GM23248 (cell line): Measurements from ENCODE around the gene NLRP4. TPM values are rescaled to one million over a fixed set of nuclear protein-coding genes. Genes with fewer than 3 reads are reported as not detected.
"Not testable (repeated sequence)": the region's sequence is repeated elsewhere in the genome, so short reads cannot be mapped to it uniquely, and the experiment has no call there.

Experiments
- DNase-seq: peaks from one replicate; pipeline ENCODE4 v3.0.0-alpha.2; 2015
- H2AFZ ChIP-seq: fragments of 200-600 bp; sonication (generic); 2 replicates; pipeline ENCODE4 v1.6.1; 2016; ENCODE audit warnings: antibody characterized with exemption
- H3F3A ChIP-seq: fragments of 200-600 bp; sonication (generic); 2 replicates; pipeline ENCODE4 v1.6.1; 2016; ENCODE audit warnings: mild to moderate bottlenecking, antibody characterized with exemption, mixed run types; ENCODE audit not compliant: insufficient read depth
- H3K27ac ChIP-seq: fragments of 200-600 bp; sonication (generic); 2 replicates; pipeline ENCODE4 v1.5.1; 2016; ENCODE audit warnings: mild to moderate bottlenecking
- H3K27me3 ChIP-seq: fragments of 200-600 bp; sonication (generic); replicated peaks from 2 replicates; pipeline ENCODE4 v1.6.1; 2016; ENCODE audit warnings: mild to moderate bottlenecking; ENCODE audit not compliant: insufficient read depth
- H3K36me3 ChIP-seq: fragments of 200-600 bp; sonication (generic); 2 replicates; pipeline ENCODE4 v1.6.1; 2016; ENCODE audit warnings: low read depth, mild to moderate bottlenecking
- H3K4me1 ChIP-seq: fragments of 200-600 bp; sonication (generic); 2 replicates; pipeline ENCODE4 v1.6.1; 2016; ENCODE audit warnings: mild to moderate bottlenecking; ENCODE audit not compliant: insufficient read depth
- H3K4me2 ChIP-seq: fragments of 200-600 bp; sonication (generic); one replicate; pipeline ENCODE4 v1.6.1; 2016; ENCODE audit warnings: mild to moderate bottlenecking; ENCODE audit not compliant: unreplicated experiment
- H3K4me3 ChIP-seq: fragments of 200-600 bp; sonication (generic); 2 replicates; pipeline ENCODE4 v1.5.1; 2016; ENCODE audit warnings: mild to moderate bottlenecking
- H3K79me2 ChIP-seq: fragments of 200-600 bp; sonication (generic); 2 replicates; pipeline ENCODE4 v1.6.1; 2016; ENCODE audit warnings: mild to moderate bottlenecking; ENCODE audit not compliant: insufficient read depth
- H3K9ac ChIP-seq: fragments of 200-600 bp; sonication (generic); 2 replicates; pipeline ENCODE4 v1.6.1; 2016; ENCODE audit warnings: mild to moderate bottlenecking
- H3K9me2 ChIP-seq: fragments of 200-600 bp; sonication (generic); 2 replicates; pipeline ENCODE4 v1.6.1; 2016; ENCODE audit warnings: mixed run types, mild to moderate bottlenecking, moderate library complexity; ENCODE audit not compliant: insufficient read depth
- H3K9me3 ChIP-seq: fragments of 200-600 bp; sonication (generic); one replicate; pipeline ENCODE4 v1.6.1; 2017; ENCODE audit warnings: low read depth
- H4K20me1 ChIP-seq: fragments of 200-600 bp; sonication (generic); 2 replicates; pipeline ENCODE4 v1.6.0; 2016; ENCODE audit not compliant: insufficient read depth
- EZH2 ChIP-seq: fragments of 200-600 bp; sonication (generic); IDR thresholded peaks from 2 replicates; pipeline ENCODE4 v1.6.1; 2018; ENCODE audit warnings: antibody characterized with exemption, mild to moderate bottlenecking; ENCODE audit not compliant: insufficient read depth, poor library complexity, severe bottlenecking
- EZH2phosphoT487 ChIP-seq: fragments of 200-600 bp; sonication (generic); IDR thresholded peaks from 2 replicates; pipeline ENCODE4 v1.6.1; 2018; ENCODE audit warnings: antibody characterized with exemption, moderate library complexity, mild to moderate bottlenecking, low read depth; ENCODE audit not compliant: insufficient read depth
- WGBS, 2 experiments: methylation state at CpG; one replicate each; pipeline ENCODE4 v1.1.6; 2015 to 2017; ENCODE audit warnings: low lambda C conversion rate in 2 of 2, low coverage in 1 of 2; ENCODE audit errors: missing lambda C conversion rate in 2 of 2; 5-methylcytosine and 5-hydroxymethylcytosine counted together
- in situ Hi-C: fragments of 300-500 bp; cut with MboI; formaldehyde crosslinking; loops from 2 replicates; pipeline ENCODE4 v1.15.0; 2020
- polyA plus RNA-seq: library from polyadenylated mRNA; unstranded; fragments of >200 nt; fragmentation: Nextera tagmentation; extraction: Ambion mirVana; gene quantifications from 2 replicates; pipeline ENCODE4 v1.2.1, GENCODE V29; 2016
- total RNA-seq: library from RNA; depleted of rRNA; stranded (reverse); fragments of >200 nt; shearing (Covaris generic); gene quantifications from 2 replicates; pipeline ENCODE4 v1.2.3, GENCODE V29; 2014; rRNA removed

Gene NLRP4
- total and polyA plus RNA-seq, 2 experiments from 2014 or later = not detected

- Histone ChIP-seq H3K27ac (no peak overlapping the region), H3K4me1 (no peaks in the 10 kb centered on the region), H4K20me1 (no peaks in the 10 kb centered on the region), H3K9me3 (no peaks in the 10 kb centered on the region), H3F3A (no peaks in the 10 kb centered on the region), H3K79me2 (no peaks in the 10 kb centered on the region), H3K27me3 (no peaks in the 10 kb centered on the region), H2AFZ (no peak overlapping the region), H3K9me2 (no peaks in the 10 kb centered on the region), H3K9ac (no peak overlapping the region), H3K4me2 (no peak overlapping the region), H3K36me3 (no peaks in the 10 kb centered on the region), H3K4me3 (no peak overlapping the region)
- in situ Hi-C loops = no loop called here
- TF ChIP-seq EZH2 (no peak), EZH2phosphoT487 (no peak)
- DNase-seq = no peak
- 13 to 14% methylated on average over 5 of the region's 5 CpGs for WGBS, 2 experiments
Measured at GRCh38 chr19:55923556-55923955, 87.2 kb downstream of the NLRP4 start.

DNA sequence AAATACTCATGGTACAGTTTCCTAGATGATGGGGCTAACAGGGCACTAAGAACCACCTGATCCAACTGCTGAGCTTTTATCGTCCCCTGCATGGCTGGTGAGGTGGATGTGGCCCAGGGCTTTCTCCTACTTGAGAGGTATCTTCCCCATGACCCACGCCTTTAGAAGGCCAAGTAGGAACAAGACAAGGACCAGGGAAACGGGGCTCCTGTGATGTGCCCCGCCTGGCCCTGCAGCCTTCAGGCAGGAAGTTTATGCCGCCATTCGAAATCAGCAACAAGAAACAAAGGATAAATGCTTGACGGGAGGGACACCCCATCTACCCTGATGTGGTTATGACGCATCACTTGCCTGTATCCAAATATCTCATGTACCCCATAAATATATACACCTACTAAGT lies 91.7 kb downstream of the NLRP4 start:
- Histone ChIP-seq H3K9ac (no peak overlapping the region), H3F3A (no peaks in the 10 kb centered on the region), H3K9me3 (no peaks in the 10 kb centered on the region), H3K79me2 (no peaks in the 10 kb centered on the region), H3K36me3 (no peaks in the 10 kb centered on the region), H4K20me1 (no peaks in the 10 kb centered on the region), H3K4me3 (no peak overlapping the region), H3K27ac (no peak overlapping the region), H3K27me3 (no peaks in the 10 kb centered on the region), H2AFZ (no peak overlapping the region), H3K4me1 (no peaks in the 10 kb centered on the region), H3K9me2 (no peaks in the 10 kb centered on the region), H3K4me2 (no peak overlapping the region)
- WGBS, 2 experiments = 25 to 33% methylated on average over 8 of the region's 8 CpGs
- in situ Hi-C loops = no loop called here
- TF ChIP-seq EZH2phosphoT487 (no peak), EZH2 (no peak)
- no peak for DNase-seq

GRCh38 chr19:55929258-55929657 lies 92.9 kb downstream of the NLRP4 start:
- H3F3A ChIP-seq, H3K4me1 ChIP-seq, H3K27ac ChIP-seq, H3K9ac ChIP-seq, DNase-seq, H3K36me3 ChIP-seq, in situ Hi-C loops, H3K4me2 ChIP-seq, H2AFZ ChIP-seq, H3K79me2 ChIP-seq, H3K9me2 ChIP-seq, H4K20me1 ChIP-seq, H3K9me3 ChIP-seq, H3K4me3 ChIP-seq, H3K27me3 ChIP-seq: not testable (repeated sequence)
- WGBS, 2 experiments = 47 to 50% methylated on average over 5 of the region's 5 CpGs

- H3K36me3 ChIP-seq = no peaks in the 10 kb centered on the region
- H3K27me3 ChIP-seq = no peaks in the 10 kb centered on the region
- TF ChIP-seq EZH2phosphoT487 = no peak
- no peak for TF ChIP-seq EZH2
- in situ Hi-C loops = no loop called here
- no peak overlapping the region for H3K9ac ChIP-seq
- no peaks in the 10 kb centered on the region for H3K9me3 ChIP-seq
- no peak overlapping the region for H3K4me3 ChIP-seq
- H3K4me2 ChIP-seq = no peak overlapping the region
- no peaks in the 10 kb centered on the region for H3F3A ChIP-seq
- no peak for DNase-seq
- no peak overlapping the region for H2AFZ ChIP-seq
- H3K79me2 ChIP-seq = no peaks in the 10 kb centered on the region
- no peak overlapping the region for H3K27ac ChIP-seq
- 49 to 52% methylated on average over 13 to 14 of the region's 14 CpGs for WGBS, 2 experiments
- no peaks in the 10 kb centered on the region for H3K9me2 ChIP-seq
- H4K20me1 ChIP-seq = no peaks in the 10 kb centered on the region
- no peaks in the 10 kb centered on the region for H3K4me1 ChIP-seq
Measured at GRCh38 chr19:55930996-55931515, 94.7 kb downstream of the NLRP4 start.

Other genes starting within 250 kb of the NLRP4 start
- 3.4 and 5.6 TPM in 2 replicates for gene FIZ1, start 237.0 kb upstream of the NLRP4 start, total RNA-seq
- gene FIZ1, start 237.0 kb upstream of the NLRP4 start, polyA plus RNA-seq = 2.3 TPM in 2 replicates
- 9.9 and 17.8 TPM in 2 replicates for gene ZNF524, start 236.3 kb upstream of the NLRP4 start, total RNA-seq
- gene ZNF524, start 236.3 kb upstream of the NLRP4 start, polyA plus RNA-seq = 16.2 and 18.2 TPM in 2 replicates
- 1.3 and 1.5 TPM in 2 replicates for gene ZNF865, start 230.9 kb upstream of the NLRP4 start, total RNA-seq
- 0.21 and 0.51 TPM in 2 replicates for gene ZNF865, start 230.9 kb upstream of the NLRP4 start, polyA plus RNA-seq
- gene ZNF784, start 212.0 kb upstream of the NLRP4 start, total RNA-seq = 3.0 and 4.2 TPM in 2 replicates
- gene ZNF784, start 212.0 kb upstream of the NLRP4 start, polyA plus RNA-seq = 1.2 and 1.3 TPM in 2 replicates
- gene ZNF580, start 195.5 kb upstream of the NLRP4 start, total RNA-seq = 7.0 and 11.7 TPM in 2 replicates
- gene ZNF580, start 195.5 kb upstream of the NLRP4 start, polyA plus RNA-seq = 43.1 and 44.0 TPM in 2 replicates
- 8.5 and 12.1 TPM in 2 replicates for gene ZNF581, start 192.9 kb upstream of the NLRP4 start, total RNA-seq
- gene ZNF581, start 192.9 kb upstream of the NLRP4 start, polyA plus RNA-seq = 17.6 and 20.6 TPM in 2 replicates
- 11.3 and 12.0 TPM in 2 replicates for gene CCDC106, start 188.3 kb upstream of the NLRP4 start, total RNA-seq
- gene CCDC106, start 188.3 kb upstream of the NLRP4 start, polyA plus RNA-seq = 15.2 and 15.3 TPM in 2 replicates
- gene U2AF2, start 181.5 kb upstream of the NLRP4 start, total RNA-seq = 128 and 150 TPM in 2 replicates
- gene U2AF2, start 181.5 kb upstream of the NLRP4 start, polyA plus RNA-seq = 19.3 and 22.4 TPM in 2 replicates
- 82.2 and 103 TPM in 2 replicates for gene EPN1, start 161.3 kb upstream of the NLRP4 start, total RNA-seq
- 48.8 and 53.1 TPM in 2 replicates for gene EPN1, start 161.3 kb upstream of the NLRP4 start, polyA plus RNA-seq
- not detected in 2 replicates for gene NLRP9, start 98.1 kb upstream of the NLRP4 start, total RNA-seq
- not detected in 2 replicates for gene NLRP9, start 98.1 kb upstream of the NLRP4 start, polyA plus RNA-seq
- not detected in 2 replicates for gene RFPL4A, start 77.4 kb upstream of the NLRP4 start, total RNA-seq
- not detected in 2 replicates for gene RFPL4A, start 77.4 kb upstream of the NLRP4 start, polyA plus RNA-seq
- gene RFPL4AL1, start 67.4 kb upstream of the NLRP4 start, total RNA-seq = not detected in 2 replicates
- gene RFPL4AL1, start 67.4 kb upstream of the NLRP4 start, polyA plus RNA-seq = not detected in 2 replicates
- not detected in 2 replicates for gene NLRP11, start 4.5 kb upstream of the NLRP4 start, total RNA-seq
- gene NLRP11, start 4.5 kb upstream of the NLRP4 start, polyA plus RNA-seq = not detected in 2 replicates
- gene NLRP13, start 95.8 kb downstream of the NLRP4 start, total RNA-seq = not detected in 2 replicates
- gene NLRP13, start 95.8 kb downstream of the NLRP4 start, polyA plus RNA-seq = not detected in 2 replicates
- not detected in 2 replicates for gene NLRP8, start 111.3 kb downstream of the NLRP4 start, total RNA-seq
- gene NLRP8, start 111.3 kb downstream of the NLRP4 start, polyA plus RNA-seq = not detected in 2 replicates
- not detected in 2 replicates for gene NLRP5, start 150.2 kb downstream of the NLRP4 start, total RNA-seq
- not detected in 2 replicates for gene NLRP5, start 150.2 kb downstream of the NLRP4 start, polyA plus RNA-seq